Vagina (tissue), 2 donors: ENCODE results near the gene TEF. TPM values are rescaled to one million over a fixed set of nuclear protein-coding genes. Genes with fewer than 3 reads are reported as not detected.
"Not testable (repeated sequence)": the region's sequence is repeated elsewhere in the genome, so short reads cannot be mapped to it uniquely, and the experiment has no call there.

Experiments used
- DNase-seq, 2 donors: peaks; one replicate each; pipeline ENCODE4 v3.0.0-alpha.2; 2017; ENCODE audit errors: extremely low spot score in 2 of 2
- H3K27ac ChIP-seq: fragments of 200-600 bp; sonication (generic); one replicate; pipeline ENCODE4 v1.5.1; 2019
- H3K27me3 ChIP-seq: fragments of 200-600 bp; sonication (generic); one replicate; pipeline ENCODE4 v1.5.1; 2019
- H3K36me3 ChIP-seq, 2 donors: fragments of 200-600 bp; sonication (generic); one replicate each; pipeline ENCODE4 v1.5.1; 2017 to 2019
- H3K4me1 ChIP-seq: fragments of 200-600 bp; sonication (generic); one replicate; pipeline ENCODE4 v1.5.1; 2019
- H3K4me3 ChIP-seq, 2 donors: fragments of 200-600 bp; sonication (generic); 1 replicate in 1 of 2; 2 replicates in 1 of 2; pipeline ENCODE4 v1.5.1; 2016 to 2019
- H3K9me3 ChIP-seq: fragments of 200-600 bp; sonication (generic); one replicate; pipeline ENCODE4 v1.5.1; 2019
- POLR2A ChIP-seq, 2 donors: fragments of 450-650 bp; IDR thresholded peaks; one replicate each; pipeline ENCODE4 v1.6.1; 2017; ENCODE audit warnings: antibody characterized with exemption in 2 of 2, mild to moderate bottlenecking in 2 of 2, moderate library complexity in 2 of 2
- POLR2AphosphoS5 ChIP-seq, 2 donors: sonication (generic); formaldehyde crosslinking; IDR thresholded peaks; one replicate each; pipeline ENCODE4 v1.9.0; 2017; ENCODE audit warnings: antibody characterized with exemption in 2 of 2, mild to moderate bottlenecking in 2 of 2, low read depth in 1 of 2; ENCODE audit not compliant: insufficient read depth in 1 of 2
- intact Hi-C: fragments of 100-400 bp; cut with DNase I; formaldehyde crosslinking; loops from one replicate; pipeline ENCODE4 v1.15.1; 2023
- total RNA-seq: library from RNA; depleted of rRNA; stranded (reverse); fragments of >200 nt; gene quantifications from one replicate; pipeline ENCODE4 v1.2.3, GENCODE V29; 2016
- TF ChIP-seq, protein P1 (sequence below), 3 experiments: fragments of 450-650 bp in 2 of 3; fragments of 200-600 bp in 1 of 3; sonication (generic) in 1 of 3; IDR thresholded peaks; one replicate each; pipeline ENCODE4 v1.5.1; 2017 to 2019; ENCODE audit warnings: antibody characterized with exemption in 3 of 3, mild to moderate bottlenecking in 2 of 3, moderate library complexity in 2 of 3

Gene TEF
- total RNA-seq, 1 donor from 2014 or later = 12.0 TPM

DNA sequence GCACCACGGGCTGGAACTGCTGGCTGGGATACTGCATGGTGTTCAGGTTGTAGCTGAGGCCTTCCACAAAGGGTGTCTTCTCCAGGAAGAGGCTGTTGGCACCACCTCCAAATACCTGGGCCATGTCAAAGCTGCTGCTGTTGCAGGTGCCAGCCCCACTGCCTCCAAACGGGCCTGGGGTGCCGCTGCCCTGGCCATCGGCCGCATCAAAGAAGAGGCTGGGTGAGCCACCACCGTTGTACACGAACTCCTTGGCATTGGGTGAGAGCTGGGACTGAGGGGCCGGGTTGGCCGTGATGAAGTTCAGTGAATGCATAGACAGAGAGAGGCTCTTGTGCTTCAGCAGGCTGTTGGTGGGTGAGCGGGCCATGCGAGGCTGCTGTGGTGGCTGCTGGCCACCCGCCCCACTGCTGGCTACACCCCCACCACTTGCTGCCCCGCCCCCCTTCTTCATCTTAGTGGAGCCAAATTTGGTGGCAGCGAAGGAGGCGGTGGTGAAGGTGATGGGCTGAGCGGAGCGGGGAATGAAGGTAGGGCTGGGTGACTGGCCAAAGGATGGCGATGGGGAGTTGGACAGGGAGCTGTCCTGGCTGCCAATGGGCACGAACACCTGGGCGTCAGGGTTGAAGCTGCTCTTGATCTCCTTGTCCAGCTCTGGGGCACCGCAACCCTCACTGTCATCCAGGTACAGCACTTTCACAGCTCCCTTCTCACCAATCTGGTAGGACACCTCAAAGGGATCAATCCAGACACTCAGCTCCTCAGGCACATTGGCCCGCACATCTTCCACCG is 54.8 kb downstream of the TEF start:
- H3K4me1 ChIP-seq = peaks cover 46% of the 10 kb centered on the region

DNA sequence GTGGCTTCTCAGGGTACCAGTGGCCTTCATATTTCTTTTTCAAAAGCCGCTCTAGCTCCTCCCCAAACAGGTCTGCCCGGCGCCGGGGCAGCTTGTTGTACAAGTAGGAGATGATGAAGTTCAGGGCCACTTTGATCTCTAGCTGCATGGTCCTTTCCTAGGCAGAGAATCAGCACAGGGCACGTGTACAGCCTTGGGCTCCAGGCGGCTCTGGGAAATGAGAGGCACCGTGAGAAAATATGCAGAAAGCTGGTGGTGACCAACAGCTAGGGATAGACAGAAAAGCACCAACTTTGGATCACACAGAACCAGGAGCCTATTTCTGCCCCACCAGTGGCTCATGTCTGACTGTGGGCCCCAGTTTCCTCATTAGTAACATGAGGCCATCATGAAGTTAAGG is 55.5 kb downstream of the TEF start:
- TF ChIP-seq POLR2A (IDR thresholded peaks at IDR 0.05) = no peak
- TF ChIP-seq, protein P1, sequence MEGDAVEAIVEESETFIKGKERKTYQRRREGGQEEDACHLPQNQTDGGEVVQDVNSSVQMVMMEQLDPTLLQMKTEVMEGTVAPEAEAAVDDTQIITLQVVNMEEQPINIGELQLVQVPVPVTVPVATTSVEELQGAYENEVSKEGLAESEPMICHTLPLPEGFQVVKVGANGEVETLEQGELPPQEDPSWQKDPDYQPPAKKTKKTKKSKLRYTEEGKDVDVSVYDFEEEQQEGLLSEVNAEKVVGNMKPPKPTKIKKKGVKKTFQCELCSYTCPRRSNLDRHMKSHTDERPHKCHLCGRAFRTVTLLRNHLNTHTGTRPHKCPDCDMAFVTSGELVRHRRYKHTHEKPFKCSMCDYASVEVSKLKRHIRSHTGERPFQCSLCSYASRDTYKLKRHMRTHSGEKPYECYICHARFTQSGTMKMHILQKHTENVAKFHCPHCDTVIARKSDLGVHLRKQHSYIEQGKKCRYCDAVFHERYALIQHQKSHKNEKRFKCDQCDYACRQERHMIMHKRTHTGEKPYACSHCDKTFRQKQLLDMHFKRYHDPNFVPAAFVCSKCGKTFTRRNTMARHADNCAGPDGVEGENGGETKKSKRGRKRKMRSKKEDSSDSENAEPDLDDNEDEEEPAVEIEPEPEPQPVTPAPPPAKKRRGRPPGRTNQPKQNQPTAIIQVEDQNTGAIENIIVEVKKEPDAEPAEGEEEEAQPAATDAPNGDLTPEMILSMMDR (IDR thresholded peaks at IDR 0.05) = no peak
- TF ChIP-seq POLR2AphosphoS5 (IDR thresholded peaks at IDR 0.05; ENCODE audit: insufficient read depth in 1 of 2, low read depth in 1 of 2) = no peak
- Histone ChIP-seq H3K4me1 (peaks cover 51% of the 10 kb centered on the region), H3K27me3 (no peaks in the 10 kb centered on the region), H3K9me3 (no peaks in the 10 kb centered on the region), H3K4me3 (no peak overlapping the region), H3K27ac (no peak overlapping the region), H3K36me3 (peaks cover 0 to 35% of the 10 kb centered on the region in 2 donors)
- intact Hi-C loops = no loop called here
- no peak for DNase-seq

More for the DNA sequence above, 54.8 kb downstream of the TEF start:
- H3K27me3 ChIP-seq = no peaks in the 10 kb centered on the region
- H3K27ac ChIP-seq = no peak overlapping the region
- H3K4me3 ChIP-seq = no peak overlapping the region
- no peaks in the 10 kb centered on the region for H3K9me3 ChIP-seq
- TF ChIP-seq POLR2AphosphoS5 (IDR thresholded peaks at IDR 0.05; ENCODE audit: insufficient read depth in 1 of 2, low read depth in 1 of 2) = peak in 1 of 2 donors; percentile 15
- no peak for TF ChIP-seq POLR2A (IDR thresholded peaks at IDR 0.05)
- TF ChIP-seq, protein P1 (IDR thresholded peaks at IDR 0.05) = no peak
- no peak for DNase-seq
- intact Hi-C loops = no loop called here
- H3K36me3 ChIP-seq = peaks cover 0 to 35% of the 10 kb centered on the region in 2 donors

DNA sequence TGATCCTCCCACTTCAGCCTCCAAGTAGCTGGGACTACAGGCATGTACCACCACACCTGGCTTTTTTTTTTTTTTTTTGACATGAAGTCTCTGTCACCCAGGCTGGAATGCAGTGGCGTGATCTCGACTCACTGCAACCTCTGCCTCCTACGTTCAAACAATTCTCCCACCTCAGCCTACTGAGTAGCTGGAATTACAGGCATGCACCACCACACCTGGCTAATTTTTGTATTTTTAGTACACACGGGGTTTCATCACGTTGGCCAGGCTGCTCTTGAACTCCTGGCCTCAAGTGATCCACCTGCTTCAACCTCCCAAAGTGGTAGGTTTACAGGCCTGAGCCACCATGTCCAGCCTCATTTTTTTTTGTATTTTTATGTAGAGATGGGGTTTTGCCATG is 58.8 kb downstream of the TEF start:
- H3K4me3 ChIP-seq, H3K9me3 ChIP-seq, H3K27me3 ChIP-seq, H3K27ac ChIP-seq, DNase-seq, intact Hi-C loops: not testable (repeated sequence)
- Histone ChIP-seq H3K4me1 (peaks cover 54% of the 10 kb centered on the region), H3K36me3 (peaks cover 0 to 20% of the 10 kb centered on the region in 2 donors)

DNA sequence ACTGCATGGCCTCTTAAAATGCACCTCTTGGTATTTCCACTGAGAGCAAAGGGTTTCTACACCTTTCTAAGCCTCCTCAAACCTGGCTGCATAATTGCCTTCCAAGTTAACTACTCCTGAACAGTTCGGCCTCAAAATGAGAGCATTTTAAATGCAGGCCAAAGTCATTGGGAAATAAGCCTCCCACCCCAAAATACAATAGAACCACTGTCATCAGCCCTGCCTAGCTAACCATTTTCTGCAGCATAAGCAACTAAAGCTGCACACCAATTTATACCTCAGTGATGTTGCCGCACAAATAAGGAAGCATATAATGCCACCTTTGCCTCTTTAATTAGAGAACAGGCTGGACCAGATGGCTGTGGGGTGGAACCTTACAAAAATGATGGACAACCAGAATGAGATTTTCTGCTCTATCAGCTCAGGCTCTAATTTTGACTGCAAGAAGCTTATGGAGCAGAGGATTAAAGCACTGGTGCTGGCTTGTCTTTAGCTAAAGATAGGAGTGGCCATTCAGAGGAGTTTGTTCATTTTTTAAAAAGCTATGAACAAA is 60.6 kb downstream of the TEF start:
- no peak overlapping the region for H3K27ac ChIP-seq

DNA sequence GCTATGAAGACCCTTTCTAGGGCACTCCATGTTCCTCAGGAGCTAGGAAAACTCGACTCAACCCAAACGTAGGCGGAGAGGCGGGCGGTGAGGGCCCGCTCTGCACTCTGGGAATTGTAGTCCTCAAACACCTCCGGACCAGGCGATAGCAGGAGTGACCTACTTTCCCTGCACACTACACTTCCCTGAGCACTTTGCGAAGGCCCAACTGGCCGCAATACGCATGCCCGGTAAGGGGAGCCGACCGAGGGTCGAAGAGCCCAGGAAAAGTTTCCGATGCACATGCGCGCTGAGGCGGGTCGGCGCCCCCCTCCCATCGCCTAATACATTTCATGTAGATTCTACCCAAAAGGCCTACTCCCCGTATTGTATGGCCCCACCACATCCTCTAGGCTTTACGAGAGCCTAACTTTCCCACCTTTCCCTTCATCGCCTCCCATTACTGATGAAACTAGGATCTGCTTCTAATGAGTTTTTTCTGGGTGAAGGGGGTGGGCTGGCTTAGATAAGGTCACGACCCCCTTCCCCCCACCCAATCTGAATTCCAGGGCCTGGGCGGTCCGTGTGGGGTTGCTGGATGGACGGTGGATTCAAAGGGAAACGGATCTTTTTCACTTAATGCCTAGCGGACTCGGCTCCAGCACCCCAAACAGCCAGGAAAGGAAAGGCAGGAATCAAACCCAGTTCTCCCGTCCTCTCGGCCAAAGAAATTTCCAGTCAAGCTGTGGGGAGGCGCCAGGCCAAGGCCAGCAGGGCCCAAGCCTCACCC is 62.8 kb downstream of the TEF start:
- no peaks in the 10 kb centered on the region for H3K36me3 ChIP-seq

More for the DNA sequence above, 60.6 kb downstream of the TEF start:
- intact Hi-C loops = no loop called here
- H3K4me1 ChIP-seq = peaks cover 44% of the 10 kb centered on the region
- H3K9me3 ChIP-seq = no peaks in the 10 kb centered on the region
- no peak overlapping the region for H3K4me3 ChIP-seq
- peaks cover 0 to 1% of the 10 kb centered on the region in 2 donors for H3K36me3 ChIP-seq
- TF ChIP-seq, protein P1 (IDR thresholded peaks at IDR 0.05) = no peak
- TF ChIP-seq POLR2AphosphoS5 (IDR thresholded peaks at IDR 0.05; ENCODE audit: insufficient read depth in 1 of 2, low read depth in 1 of 2) (no peak), POLR2A (IDR thresholded peaks at IDR 0.05) (no peak)
- no peaks in the 10 kb centered on the region for H3K27me3 ChIP-seq
- DNase-seq = no peak

More for the DNA sequence above, 62.8 kb downstream of the TEF start:
- TF ChIP-seq POLR2AphosphoS5 (IDR thresholded peaks at IDR 0.05; ENCODE audit: insufficient read depth in 1 of 2, low read depth in 1 of 2) = peak; percentile 93 to 95
- TF ChIP-seq, protein P1 (IDR thresholded peaks at IDR 0.05) = no peak
- TF ChIP-seq POLR2A (IDR thresholded peaks at IDR 0.05) = peak in 1 of 2 donors; percentile 29
- intact Hi-C loops = no loop called here
- H3K4me1 ChIP-seq = peaks cover 36% of the 10 kb centered on the region
- peak in 1 of 2 donors; percentile 99 for DNase-seq
- no peaks in the 10 kb centered on the region for H3K9me3 ChIP-seq
- peak overlapping the region; percentile 91 to 95 for H3K4me3 ChIP-seq
- H3K27me3 ChIP-seq = no peaks in the 10 kb centered on the region
- H3K27ac ChIP-seq = peak overlapping the region; percentile 99
